ENCODE data around the gene INHBC. TPM values are rescaled to one million over a fixed set of nuclear protein-coding genes. Genes with fewer than 3 reads are reported as not detected.

Gene INHBC
- total RNA-seq, 2 experiments from 2014 or later: not detected

DNA sequence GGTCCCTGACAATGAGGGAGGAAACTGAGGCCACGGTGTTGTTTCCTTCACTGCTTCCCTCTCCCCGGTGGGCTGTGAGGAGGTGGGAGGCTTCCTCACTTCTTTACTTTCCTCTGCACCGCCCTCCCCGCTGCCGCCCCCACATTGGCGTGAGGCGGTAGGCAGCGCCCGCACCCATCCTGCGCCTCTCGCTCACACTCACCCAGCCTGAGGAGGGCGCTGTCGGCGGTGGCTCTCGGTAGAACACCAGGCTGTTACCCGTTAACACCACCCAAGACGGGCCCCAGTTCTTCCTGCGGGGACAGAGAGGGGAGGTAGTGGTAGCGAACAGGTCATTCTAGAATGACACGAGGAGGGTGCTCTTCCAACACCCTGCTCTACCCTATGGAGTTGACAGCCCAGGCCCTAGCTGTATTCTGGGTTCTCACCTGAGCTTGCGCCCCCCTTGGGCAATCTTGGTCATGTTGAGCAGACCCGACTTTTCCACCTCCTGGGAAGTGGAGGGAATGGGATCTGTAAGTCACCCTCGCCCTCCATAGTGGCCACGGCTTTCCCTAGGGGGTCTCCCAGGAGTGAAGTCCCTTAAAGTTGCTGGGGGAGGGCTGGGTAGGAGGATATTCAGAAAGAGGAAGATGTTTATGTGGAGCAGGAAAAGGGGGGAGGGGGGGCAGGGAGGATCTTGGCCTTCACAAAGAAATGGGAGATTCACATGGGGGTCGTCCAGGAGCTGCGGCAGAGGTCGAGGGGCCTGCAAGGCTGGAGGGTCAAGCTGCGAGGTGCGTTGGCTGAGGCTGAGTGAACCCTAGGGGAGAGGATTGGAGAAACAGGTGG is 41.8 kb downstream of the INHBC start:
- ATAC-seq: peak; percentile 25
- H3K4me3 Mint-ChIP-seq: peak overlapping the region; percentile 89
- peaks cover 62% of the 10 kb centered on the region for H3K4me1 Mint-ChIP-seq
- H3K27me3 Mint-ChIP-seq: no peaks in the 10 kb centered on the region
- H3K9me3 Mint-ChIP-seq (ENCODE audit: low read depth): no peaks in the 10 kb centered on the region
- CTCF ChIA-PET: interaction anchor here (0.5 to 12.4 kb wide), 20 partner anchors 10 to 236 kb away, joined by 3 to 193 read pairs (median 4); partner anchors contain the start of genes GLI1, MARS1 and OS9
- DNase-seq: peak; percentile 89
- peaks cover 52% of the 10 kb centered on the region for H3K36me3 Mint-ChIP-seq
- H3K27ac Mint-ChIP-seq: peak overlapping the region; percentile 100

DNA sequence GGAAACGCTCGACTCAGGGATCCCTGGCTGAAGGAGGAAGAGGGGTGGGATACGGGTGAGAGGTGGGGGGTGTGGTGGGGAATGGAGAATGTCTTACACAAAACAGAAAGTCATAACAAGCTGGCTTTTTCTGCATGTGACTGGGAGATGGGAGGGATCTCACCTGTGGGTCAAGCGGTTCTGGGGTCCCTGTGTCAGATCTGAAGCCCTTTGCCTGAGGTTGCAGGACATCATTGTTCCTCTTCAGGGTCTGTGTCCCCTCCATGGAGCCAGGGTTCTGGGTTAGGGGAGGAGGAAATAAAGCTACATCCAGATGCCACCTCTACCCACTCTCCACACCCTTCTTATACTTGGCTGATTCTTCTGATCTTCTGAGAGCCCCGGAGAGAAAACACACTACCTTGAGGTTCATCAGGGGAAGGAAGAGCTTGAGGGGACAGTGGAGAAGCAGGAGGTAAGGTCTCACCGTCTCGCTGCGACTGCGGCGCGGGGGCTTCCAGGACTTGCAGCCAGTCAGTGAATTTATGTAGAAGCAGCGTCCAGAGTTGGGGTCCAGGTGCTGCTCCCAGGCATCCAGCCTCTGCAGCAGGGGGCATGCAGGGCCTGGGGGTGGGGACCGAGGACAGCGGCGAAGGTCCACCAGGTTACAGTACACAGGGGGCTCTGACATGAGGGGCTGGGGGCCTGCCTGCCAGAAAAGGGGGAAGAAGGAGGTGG is 42.6 kb downstream of the INHBC start:
- Mint-ChIP-seq H3K27ac (peak overlapping the region; percentile 100), H3K36me3 (peaks cover 48% of the 10 kb centered on the region), H3K9me3 (ENCODE audit: low read depth) (no peaks in the 10 kb centered on the region), H3K4me3 (peak overlapping the region; percentile 89), H3K27me3 (no peaks in the 10 kb centered on the region), H3K4me1 (peaks cover 66% of the 10 kb centered on the region)
- ATAC-seq (no peak), DNase-seq (no peak)
- CTCF ChIA-PET: interaction anchor here (0.5 to 12.4 kb wide), 22 partner anchors 10 to 265 kb away, joined by 3 to 193 read pairs (median 4); partner anchors contain the start of genes GLI1, MARS1 and OS9

DNA sequence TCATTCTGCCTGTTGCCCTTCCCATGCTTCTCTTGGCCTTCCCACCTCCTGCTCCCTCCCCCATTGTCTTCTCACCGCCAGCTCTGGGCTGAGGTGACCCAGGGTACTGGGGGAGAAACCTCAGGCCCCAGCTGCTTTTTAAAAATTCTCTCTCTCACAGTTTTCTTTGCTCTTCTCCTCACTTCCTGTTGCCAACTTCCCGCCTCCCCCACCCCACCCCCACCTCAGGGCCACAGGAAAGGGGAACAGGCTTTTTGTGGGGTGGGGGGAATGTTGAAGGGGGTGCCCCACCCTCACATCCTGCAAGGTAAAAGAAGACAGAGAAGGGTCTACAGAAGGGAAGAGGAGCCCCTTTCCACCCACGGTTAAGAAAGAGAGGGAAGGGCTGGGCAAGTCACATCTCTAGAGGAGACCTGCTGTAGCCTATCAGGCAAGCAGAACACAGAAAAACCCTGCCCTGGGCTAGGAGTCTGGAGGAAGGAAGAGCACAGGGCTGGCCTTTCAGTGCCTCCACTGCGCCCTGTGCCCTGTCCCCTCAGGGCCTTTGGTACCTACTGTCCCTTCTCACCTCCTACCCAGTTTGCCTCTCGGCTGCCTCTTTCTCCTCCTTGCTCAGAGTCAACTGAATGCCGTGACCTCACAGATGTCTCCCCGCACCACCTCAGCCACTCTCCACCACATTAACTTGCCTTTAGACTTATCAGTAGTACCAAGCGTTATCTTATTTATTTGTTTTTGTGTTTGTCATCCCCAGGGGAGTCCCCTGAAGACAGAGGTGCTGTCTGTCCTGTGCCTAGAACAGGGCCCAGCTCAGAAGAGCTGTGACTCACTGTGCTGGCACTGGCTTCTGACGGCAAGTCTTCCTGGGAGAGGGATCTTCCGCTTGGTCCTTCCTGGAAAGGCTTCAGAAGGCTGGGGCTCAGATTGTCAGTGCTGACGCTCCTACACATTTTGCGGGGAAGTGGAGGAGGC is 43.4 kb downstream of the INHBC start:
- ATAC-seq: peak; percentile 51
- H3K27ac Mint-ChIP-seq: peak overlapping the region; percentile 100
- peaks cover 41% of the 10 kb centered on the region for H3K36me3 Mint-ChIP-seq
- H3K4me3 Mint-ChIP-seq: peak overlapping the region; percentile 89
- H3K4me1 Mint-ChIP-seq: peaks cover 61% of the 10 kb centered on the region
- peak; percentile 73 for DNase-seq
- no peaks in the 10 kb centered on the region for H3K9me3 Mint-ChIP-seq (ENCODE audit: low read depth)
- no peaks in the 10 kb centered on the region for H3K27me3 Mint-ChIP-seq
- CTCF ChIA-PET: interaction anchor here (0.8 to 12.4 kb wide), 16 partner anchors 9 to 264 kb away, joined by 3 to 193 read pairs (median 5); partner anchors contain the start of genes GLI1, MARS1 and OS9

DNA sequence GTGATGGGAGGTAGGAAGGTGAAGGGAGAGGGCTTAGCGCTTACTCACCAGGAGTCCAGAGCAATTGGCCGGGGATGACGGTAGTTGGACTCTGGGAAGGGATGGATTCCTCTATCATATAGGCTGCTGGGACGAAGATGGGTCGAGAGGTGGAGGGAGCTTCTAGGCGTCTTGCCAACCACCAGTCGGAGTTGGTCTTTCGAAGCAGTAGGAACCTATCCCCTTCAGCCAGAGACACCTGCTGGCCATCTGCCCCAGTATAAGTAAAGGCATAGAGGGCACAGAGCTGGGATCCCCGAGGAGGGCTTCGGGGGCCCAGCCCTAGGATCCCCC is 44.4 kb downstream of the INHBC start:
- CTCF ChIA-PET: interaction anchor here (1.3 to 12.4 kb wide), 4 partner anchors 17 to 240 kb away, joined by 3 to 193 read pairs (median 4); partner anchors contain the start of gene GLI1
- H3K4me3 Mint-ChIP-seq: peak overlapping the region; percentile 89
- ATAC-seq (peak; percentile 3), DNase-seq (peak; percentile 60)
- H3K27me3 Mint-ChIP-seq: no peaks in the 10 kb centered on the region
- H3K27ac Mint-ChIP-seq: peak overlapping the region; percentile 100
- H3K36me3 Mint-ChIP-seq: peaks cover 36% of the 10 kb centered on the region
- H3K9me3 Mint-ChIP-seq (ENCODE audit: low read depth): no peaks in the 10 kb centered on the region
- peaks cover 59% of the 10 kb centered on the region for H3K4me1 Mint-ChIP-seq

DNA sequence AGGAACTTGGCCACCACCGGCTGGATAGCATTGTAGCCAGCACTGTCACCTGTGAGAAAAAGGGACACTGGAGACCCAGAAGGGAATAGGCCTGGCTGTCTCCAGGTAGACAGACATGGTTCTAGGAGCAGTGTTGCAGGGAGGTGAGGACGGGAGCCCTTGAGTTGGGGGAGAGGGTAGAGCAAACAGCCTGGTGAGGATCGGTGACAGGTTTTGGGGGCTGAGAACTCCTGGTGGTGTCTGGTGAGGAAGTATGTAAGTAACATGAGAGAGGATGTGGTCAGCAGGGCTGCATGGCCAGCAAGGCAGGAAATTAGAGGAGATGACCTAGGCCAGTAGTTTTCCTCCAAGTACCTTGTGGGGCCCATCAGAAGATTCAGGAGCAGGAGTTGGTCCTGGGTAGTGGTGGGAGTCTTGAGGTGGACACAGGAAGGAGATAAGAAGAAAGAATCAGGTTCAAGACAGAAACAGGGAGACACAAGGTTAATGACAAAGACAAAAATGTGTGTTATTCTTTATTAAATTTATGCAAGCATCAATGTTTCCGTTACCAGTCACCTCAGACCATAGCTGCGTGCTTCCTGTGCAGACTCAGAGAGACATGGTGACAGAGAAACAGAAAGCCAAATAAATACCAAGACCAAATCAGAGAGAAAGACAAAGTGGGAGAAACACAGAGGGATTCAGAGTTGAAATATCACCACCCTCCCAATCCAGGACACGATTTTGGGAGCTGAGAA is 45.0 kb downstream of the INHBC start, which contains the start of gene ARHGAP9:
TSS of gene ARHGAP9 (minus strand) at position 491 of the 740 bp plus-strand sequence. CDS start at position 31, 460 bp downstream.
- H3K4me3 Mint-ChIP-seq: peak within 1 kb of the TSS; percentile 89
- peak within 1 kb of the TSS; percentile 100 for H3K27ac Mint-ChIP-seq
- no peaks in the 10 kb centered on the region for H3K9me3 Mint-ChIP-seq (ENCODE audit: low read depth)
- peak; percentile 85 for DNase-seq
- peaks cover 53% of the 10 kb centered on the region for H3K4me1 Mint-ChIP-seq
- H3K27me3 Mint-ChIP-seq: no peaks in the 10 kb centered on the region
- CTCF ChIA-PET: interaction anchor here (0.8 to 12.4 kb wide), 7 partner anchors 10 to 240 kb away, joined by 3 to 193 read pairs (median 4); partner anchors contain the start of gene GLI1
- ATAC-seq: peak; percentile 60
- peaks cover 30% of the 10 kb centered on the region for H3K36me3 Mint-ChIP-seq

DNA sequence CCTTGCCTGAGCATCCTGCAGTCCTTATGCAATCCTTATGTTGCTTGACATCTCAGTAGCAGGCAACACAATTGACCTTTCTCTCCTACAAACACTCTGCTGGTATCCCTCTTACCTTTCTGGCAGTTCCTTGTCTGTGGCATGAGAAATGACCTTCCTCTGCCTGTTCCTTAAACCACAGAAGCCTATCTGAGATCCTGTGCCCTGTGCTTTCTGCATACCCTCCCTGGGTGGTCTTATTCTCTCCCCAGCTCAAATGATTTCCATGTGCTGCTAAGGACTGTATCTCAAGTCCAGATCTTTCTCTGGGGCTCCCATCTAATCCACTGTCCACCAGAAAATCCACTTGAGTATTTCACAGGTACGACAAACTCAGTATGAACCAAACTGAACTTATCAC is 47.1 kb downstream of the INHBC start:
- DNase-seq: no peak
- CTCF ChIA-PET: interaction anchor here (0.7 to 12.4 kb wide), 2 partner anchors 19 to 65 kb away, joined by 3 to 193 read pairs; partner anchors contain the start of gene GLI1
- ATAC-seq: no peak
- no peaks in the 10 kb centered on the region for H3K27me3 Mint-ChIP-seq
- peak overlapping the region; percentile 100 for H3K27ac Mint-ChIP-seq
- H3K36me3 Mint-ChIP-seq: peaks cover 17% of the 10 kb centered on the region
- H3K4me3 Mint-ChIP-seq: no peak overlapping the region
- H3K4me1 Mint-ChIP-seq: peaks cover 41% of the 10 kb centered on the region
- H3K9me3 Mint-ChIP-seq (ENCODE audit: low read depth): no peaks in the 10 kb centered on the region

DNA sequence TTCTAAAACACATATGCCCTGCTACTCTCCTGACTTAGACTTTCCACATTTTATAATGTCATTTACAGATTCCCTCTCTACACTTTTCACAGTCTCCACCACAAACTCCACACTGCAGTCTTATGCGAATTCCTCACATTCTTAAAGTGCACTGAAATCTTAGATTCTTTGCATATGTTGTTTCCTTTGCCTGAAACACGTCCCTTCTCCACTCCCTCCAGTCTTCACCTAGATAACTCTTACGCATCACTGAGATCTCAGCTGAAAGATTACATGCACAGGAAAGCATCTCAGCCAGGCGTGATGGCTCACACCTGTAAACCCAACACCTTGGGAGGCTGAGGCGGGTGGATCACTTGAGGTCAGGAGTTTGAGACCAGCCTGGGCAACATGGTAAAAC is 48.9 kb downstream of the INHBC start:
- DNase-seq (no peak), ATAC-seq (no peak)
- CTCF ChIA-PET: interaction anchor here (0.8 to 12.4 kb wide), 2 partner anchors 14 to 21 kb away, joined by 3 to 193 read pairs; partner anchors contain the start of gene GLI1
- H3K4me1 Mint-ChIP-seq: peaks cover 44% of the 10 kb centered on the region
- H3K27ac Mint-ChIP-seq: no peak overlapping the region
- no peaks in the 10 kb centered on the region for H3K27me3 Mint-ChIP-seq
- H3K4me3 Mint-ChIP-seq: no peak overlapping the region
- H3K9me3 Mint-ChIP-seq (ENCODE audit: low read depth): no peaks in the 10 kb centered on the region
- peaks cover 7% of the 10 kb centered on the region for H3K36me3 Mint-ChIP-seq

DNA sequence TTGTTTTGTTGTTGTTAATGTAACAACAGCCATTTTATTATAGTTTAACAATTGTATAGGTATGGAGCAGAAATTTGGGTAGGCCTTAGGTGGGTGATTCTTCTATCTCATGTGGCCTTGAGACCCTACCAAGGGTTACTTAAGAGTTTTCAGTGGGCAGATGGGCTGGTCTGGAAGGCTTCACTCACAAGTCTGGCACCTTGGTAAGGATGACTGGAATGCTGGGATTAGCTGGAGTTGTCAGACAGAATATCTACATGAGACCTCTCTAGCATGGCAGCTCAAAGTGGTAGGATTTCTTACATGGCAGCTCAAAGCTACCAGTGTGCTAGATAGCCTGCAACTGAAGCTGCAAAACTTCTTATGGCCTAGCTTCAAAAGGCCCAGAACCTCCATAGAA is 51.1 kb downstream of the INHBC start:
- H3K27me3 Mint-ChIP-seq: no peaks in the 10 kb centered on the region
- H3K27ac Mint-ChIP-seq: no peak overlapping the region
- H3K36me3 Mint-ChIP-seq: peaks cover 25% of the 10 kb centered on the region
- DNase-seq (no peak), ATAC-seq (no peak)
- CTCF ChIA-PET: interaction anchor here (0.6 to 2.7 kb wide), 5 partner anchors 8 to 148 kb away, joined by 3 to 12 read pairs (median 3); partner anchors contain the start of gene B4GALNT1
- H3K4me1 Mint-ChIP-seq: peaks cover 39% of the 10 kb centered on the region
- no peak overlapping the region for H3K4me3 Mint-ChIP-seq
- no peaks in the 10 kb centered on the region for H3K9me3 Mint-ChIP-seq (ENCODE audit: low read depth)

DNA sequence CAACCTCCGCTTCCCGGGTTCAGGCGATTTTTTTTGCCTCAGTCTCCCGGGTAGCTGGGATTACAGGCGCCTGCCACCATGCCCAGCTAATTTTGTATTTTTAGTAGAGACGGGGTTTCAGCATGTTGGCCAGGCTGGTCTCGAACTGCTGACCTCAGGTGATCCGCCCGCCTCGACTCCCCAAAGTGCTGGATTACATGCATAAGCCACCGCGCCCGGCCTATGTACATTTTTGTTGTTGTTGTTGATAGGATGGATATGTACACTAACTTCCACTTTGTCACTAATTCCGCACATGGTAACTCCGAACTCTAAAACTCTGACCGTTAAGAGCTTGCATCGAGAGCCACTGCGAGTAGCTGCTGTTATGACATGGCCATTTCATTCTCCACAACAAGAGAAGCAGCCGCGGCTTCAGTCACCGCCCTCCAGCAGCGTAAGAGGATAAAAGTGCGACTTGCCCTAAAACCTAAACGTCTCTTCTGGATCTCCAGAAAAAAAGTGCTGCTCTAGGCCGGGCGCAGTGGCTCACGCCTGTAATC is 52.5 kb downstream of the INHBC start:
- CTCF ChIA-PET: interaction anchor here (1.0 to 2.7 kb wide), 5 partner anchors 10 to 32 kb away, joined by 3 to 12 read pairs (median 4); partner anchors contain the start of gene GLI1
- no peaks in the 10 kb centered on the region for H3K27me3 Mint-ChIP-seq
- DNase-seq (no peak), ATAC-seq (no peak)
- peak overlapping the region; percentile 89 for H3K27ac Mint-ChIP-seq
- H3K4me1 Mint-ChIP-seq: peaks cover 36% of the 10 kb centered on the region
- peaks cover 32% of the 10 kb centered on the region for H3K36me3 Mint-ChIP-seq
- no peaks in the 10 kb centered on the region for H3K9me3 Mint-ChIP-seq (ENCODE audit: low read depth)
- H3K4me3 Mint-ChIP-seq: peak overlapping the region; percentile 93

DNA sequence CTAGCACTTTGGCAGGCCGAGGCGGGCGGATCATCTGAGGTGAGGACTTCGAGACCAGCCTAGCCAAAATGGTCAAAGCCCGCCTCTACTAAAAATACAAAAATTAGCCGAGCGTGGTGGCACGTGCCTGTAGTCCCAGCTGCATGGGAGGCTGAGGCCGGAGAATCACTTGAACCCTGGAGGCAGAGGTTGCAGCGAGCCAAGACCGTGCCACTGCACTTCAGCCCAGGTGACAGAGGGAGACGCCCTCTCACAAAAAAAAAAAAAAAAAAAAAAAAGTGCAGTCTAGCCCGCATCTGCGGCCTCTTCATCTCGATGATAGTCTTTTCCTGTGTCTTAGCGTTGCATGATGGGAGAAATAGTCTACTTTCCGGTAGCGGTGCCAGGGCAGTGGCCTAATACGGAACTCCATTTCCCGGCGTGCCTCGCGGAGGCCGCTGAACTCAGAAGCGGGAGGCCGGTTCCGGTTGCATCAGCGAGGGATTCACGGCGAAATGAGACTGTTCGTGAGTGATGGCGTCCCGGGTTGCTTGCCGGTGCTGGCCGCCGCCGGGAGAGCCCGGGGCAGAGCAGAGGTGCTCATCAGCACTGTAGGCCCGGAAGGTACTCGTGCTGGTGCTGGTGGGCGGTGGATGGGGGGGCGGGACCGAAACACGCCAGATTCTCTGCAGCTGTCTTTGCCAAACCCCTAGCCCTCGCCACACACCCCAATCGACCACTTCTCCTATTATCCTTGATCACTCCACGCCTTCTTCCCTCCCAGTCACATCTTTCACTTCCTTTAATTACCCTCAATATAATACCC is 53.2 kb downstream of the INHBC start, which contains the start of gene MARS1:
TSS of gene MARS1 (plus strand) at position 472 of the 805 bp plus-strand sequence. CDS start at position 495, 23 bp downstream.
- Mint-ChIP-seq H3K36me3 (peaks cover 35% of the 10 kb centered on the region), H3K27ac (peak within 1 kb of the TSS; percentile 89), H3K4me1 (peaks cover 39% of the 10 kb centered on the region), H3K4me3 (peak within 1 kb of the TSS; percentile 93), H3K27me3 (no peaks in the 10 kb centered on the region), H3K9me3 (ENCODE audit: low read depth) (no peaks in the 10 kb centered on the region)
- DNase-seq (peak; percentile 97), ATAC-seq (peak; percentile 97)
- CTCF ChIA-PET: interaction anchor here (1.0 to 2.7 kb wide), 6 partner anchors 11 to 33 kb away, joined by 3 to 12 read pairs (median 4); partner anchors contain the start of genes DDIT3 and GLI1

Measured in activated CD8-positive, alpha-beta memory T cell treated with anti-CD3 and anti-CD28 coated beads, Interleukin-2, amount 10 ng/mL, durations not matched to agents 7 days and 5 days (primary cell).